Measurements from ENCODE around the gene HSPA1L.

GRCh38 chr6:31813465-31813849, 1.6 kb downstream of the HSPA1L start:
- TF ChIP-seq CTCF (IDR thresholded peaks at IDR 0.05; ENCODE audit: poor library complexity) (no peak), EZH2 (IDR thresholded peaks at IDR 0.05; ENCODE audit: borderline replicate concordance) (no peak)
